HEK293T (cell line): ENCODE data around the gene RAB10.

Source experiments
- CTCF ChIA-PET: fragments of 350-600 bp; formaldehyde crosslinking; extraction: SDS; loops from one replicate; lab custom pipeline; 2021; ENCODE audit warnings: antibody characterized with exemption, inconsistent platforms; lab: Yijun Ruan, JAX
- POLR2A ChIA-PET: fragments of 350-600 bp; formaldehyde crosslinking; extraction: SDS; loops from one replicate; lab custom pipeline; 2020; ENCODE audit warnings: antibody characterized with exemption, inconsistent platforms; lab: Yijun Ruan, JAX
- DNase-seq: peaks from one replicate; pipeline ENCODE4 v3.0.0; 2012; ENCODE audit warnings: mixed read lengths; ENCODE audit errors: extremely low spot score
- ARNT ChIP-seq: fragments of 450-650 bp; IDR thresholded peaks from 2 replicates; pipeline ENCODE4 v1.6.1; 2017; ENCODE audit warnings: mild to moderate bottlenecking
- BHLHE40 ChIP-seq: fragments of 450-650 bp; IDR thresholded peaks from 2 replicates; pipeline ENCODE4 v1.6.1; 2016; ENCODE audit warnings: mild to moderate bottlenecking, moderate library complexity, borderline replicate concordance
- CTBP1 ChIP-seq: fragments of 450-650 bp; IDR thresholded peaks from 2 replicates; pipeline ENCODE4 v1.6.1; 2016; ENCODE audit warnings: borderline replicate concordance
- ELF4 ChIP-seq: fragments of 450-650 bp; IDR thresholded peaks from 2 replicates; pipeline ENCODE4 v1.6.1; 2017; ENCODE audit warnings: antibody characterized with exemption
- FOXA1 ChIP-seq: fragments of 450-650 bp; IDR thresholded peaks from 2 replicates; pipeline ENCODE4 v1.6.1; 2016; ENCODE audit warnings: mild to moderate bottlenecking
- FOXK2 ChIP-seq: fragments of 450-650 bp; IDR thresholded peaks from 2 replicates; pipeline ENCODE4 v1.6.1; 2016; ENCODE audit warnings: mild to moderate bottlenecking
- FOXM1 ChIP-seq: fragments of 450-650 bp; IDR thresholded peaks from 2 replicates; pipeline ENCODE4 v1.6.1; 2017; ENCODE audit warnings: mild to moderate bottlenecking, borderline replicate concordance
- HDGF ChIP-seq: fragments of 450-650 bp; IDR thresholded peaks from 2 replicates; pipeline ENCODE4 v1.6.1; 2017; ENCODE audit warnings: antibody characterized with exemption, borderline replicate concordance
- L3MBTL2 ChIP-seq: fragments of 450-650 bp; conservative IDR thresholded peaks from 2 replicates; pipeline ENCODE4 v1.6.1; 2016; ENCODE audit warnings: mild to moderate bottlenecking
- LEF1 ChIP-seq: fragments of 450-650 bp; IDR thresholded peaks from 2 replicates; pipeline ENCODE4 v1.6.1; 2017; ENCODE audit warnings: mild to moderate bottlenecking, borderline replicate concordance
- NFRKB ChIP-seq: fragments of 450-650 bp; IDR thresholded peaks from 2 replicates; pipeline ENCODE4 v1.6.1; 2016; ENCODE audit warnings: mild to moderate bottlenecking, moderate library complexity
- PKNOX1 ChIP-seq: fragments of 450-650 bp; IDR thresholded peaks from 2 replicates; pipeline ENCODE4 v1.6.1; 2016
- SP1 ChIP-seq: fragments of 450-650 bp; IDR thresholded peaks from 2 replicates; pipeline ENCODE4 v1.6.1; 2017
- SUZ12 ChIP-seq: fragments of 450-650 bp; IDR thresholded peaks from 2 replicates; pipeline ENCODE4 v1.6.1; 2016; ENCODE audit warnings: mild to moderate bottlenecking
- TARDBP ChIP-seq: fragments of 450-650 bp; IDR thresholded peaks from 2 replicates; pipeline ENCODE4 v1.6.1; 2016
- ZNF384 ChIP-seq: fragments of 450-650 bp; IDR thresholded peaks from 2 replicates; pipeline ENCODE4 v1.6.1; 2016

The RAB10 gene

GRCh38 chr2:26144953-26145680 is 111.2 kb downstream of the RAB10 start:
- CTCF ChIA-PET = interaction anchor here (0.6 to 1.4 kb wide), 5 partner anchors 57 to 194 kb away, joined by 3 to 9 read pairs (median 6); no protein-coding TSS in a partner anchor
- POLR2A ChIA-PET = no interaction called here
- TF ChIP-seq FOXK2 (no peak), L3MBTL2 (no peak), CTBP1 (no peak), ZNF384 (peak; percentile 52), LEF1 (no peak), FOXM1 (no peak)
- peak; percentile 70 for DNase-seq

GRCh38 chr2:26148501-26148900 is 114.6 kb downstream of the RAB10 start:
- no peak for TF ChIP-seq L3MBTL2
- no peak for TF ChIP-seq PKNOX1
- TF ChIP-seq FOXM1 = no peak
- no peak for TF ChIP-seq SUZ12
- no peak for TF ChIP-seq HDGF
- no peak for TF ChIP-seq ZNF384
- TF ChIP-seq FOXA1 = no peak
- no peak for TF ChIP-seq ELF4
- no peak for TF ChIP-seq BHLHE40
- no peak for TF ChIP-seq ARNT
- no peak for TF ChIP-seq LEF1
- TF ChIP-seq CTBP1 = no peak
- no peak for TF ChIP-seq FOXK2
- TF ChIP-seq TARDBP = no peak
- no peak for DNase-seq
- POLR2A ChIA-PET = no interaction called here
- CTCF ChIA-PET = no interaction called here

- DNase-seq = no peak
- ChIA-PET POLR2A (no interaction called here), CTCF (interaction anchor here (0.6 kb wide), 1 partner anchor 65 kb away, joined by 3 read pairs; no protein-coding TSS in a partner anchor)
- TF ChIP-seq ELF4 = no peak
- TF ChIP-seq PKNOX1 = no peak
- no peak for TF ChIP-seq L3MBTL2
- no peak for TF ChIP-seq SUZ12
- TF ChIP-seq BHLHE40 = no peak
- TF ChIP-seq NFRKB = no peak
- no peak for TF ChIP-seq SP1
- no peak for TF ChIP-seq CTBP1
These were observed 116.4 kb downstream of the RAB10 start for GRCh38 chr2:26150243-26150642.

- no peak for TF ChIP-seq FOXM1
- no peak for TF ChIP-seq FOXK2
- TF ChIP-seq CTBP1 = no peak
- no peak for TF ChIP-seq ZNF384
- no peak for TF ChIP-seq ARNT
- no peak for TF ChIP-seq PKNOX1
- no peak for TF ChIP-seq NFRKB
- TF ChIP-seq FOXA1 = no peak
- no peak for TF ChIP-seq TARDBP
- TF ChIP-seq SUZ12 = no peak
- no peak for TF ChIP-seq LEF1
- TF ChIP-seq HDGF = no peak
- TF ChIP-seq ELF4 = no peak
- no peak for TF ChIP-seq L3MBTL2
- TF ChIP-seq BHLHE40 = no peak
- ChIA-PET POLR2A (no interaction called here), CTCF (no interaction called here)
- DNase-seq = no peak
These were observed 123.7 kb downstream of the RAB10 start for GRCh38 chr2:26157580-26157979.

DNA sequence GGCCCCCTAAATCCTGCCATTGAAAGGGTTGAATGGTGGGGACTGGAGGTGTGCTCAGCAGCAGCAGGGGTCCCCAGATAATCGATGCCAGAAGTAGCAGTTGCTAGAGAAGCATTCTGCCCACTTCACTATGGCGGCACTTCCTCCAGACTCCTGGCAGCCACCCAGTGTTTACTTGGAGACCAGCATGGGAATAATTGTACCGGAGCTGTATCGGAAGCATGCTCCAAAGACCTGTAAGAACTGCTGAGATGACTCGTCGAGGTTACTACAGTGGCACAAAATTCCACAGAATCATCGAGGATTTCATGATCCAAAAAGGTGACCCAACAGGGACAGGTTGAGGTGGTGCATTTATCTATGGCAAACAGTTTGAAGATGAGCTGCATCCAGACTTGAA is 128.0 kb downstream of the RAB10 start:
- ChIA-PET POLR2A (no interaction called here), CTCF (no interaction called here)
- no peak for TF ChIP-seq FOXK2
- TF ChIP-seq ZNF384 = no peak
- no peak for TF ChIP-seq SUZ12
- TF ChIP-seq CTBP1 = no peak
- TF ChIP-seq ARNT = no peak
- no peak for TF ChIP-seq NFRKB
- no peak for DNase-seq

DNA sequence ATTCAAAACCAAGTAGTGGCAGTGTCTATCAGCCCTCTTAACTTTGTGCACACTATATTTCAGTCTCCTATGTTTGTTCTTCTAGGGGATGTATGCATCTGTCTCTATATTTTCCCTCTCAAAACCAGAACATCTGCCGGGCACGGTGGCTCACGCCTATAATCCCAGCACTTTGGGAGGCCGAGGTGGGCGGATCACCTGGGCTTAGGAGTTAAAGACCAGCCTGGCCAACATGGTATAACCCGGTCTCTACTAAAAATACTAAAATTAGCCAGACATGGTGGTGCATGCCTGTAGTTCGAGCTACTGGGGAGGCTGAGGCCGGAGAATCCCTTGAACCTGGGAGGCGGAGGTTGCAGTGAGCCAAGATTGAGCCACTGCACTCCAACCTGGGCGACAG is 129.1 kb downstream of the RAB10 start:
- TF ChIP-seq HDGF = no peak
- ChIA-PET POLR2A (no interaction called here), CTCF (no interaction called here)
- no peak for DNase-seq
